Neural cell (in vitro differentiated cells): ENCODE data around the gene BST2. TPM values are rescaled to one million over a fixed set of nuclear protein-coding genes. Genes with fewer than 3 reads are reported as not detected.

Source experiments
- H2AFZ ChIP-seq: fragments of 200-600, 300-800 bp; sonication (generic), shearing (Covaris generic); 2 replicates; pipeline ENCODE4 v1.6.0; 2014; ENCODE audit warnings: low read depth, mild to moderate bottlenecking, antibody characterized with exemption, low read length, moderate library complexity
- H3F3A ChIP-seq: fragments of 200-600 bp; shearing (Covaris generic); 2 replicates; pipeline ENCODE4 v1.6.1; 2016; ENCODE audit warnings: mild to moderate bottlenecking, moderate library complexity, mixed read lengths, antibody characterized with exemption, low read length; ENCODE audit not compliant: insufficient read depth, poor library complexity, severe bottlenecking
- H3K27ac ChIP-seq: fragments of 200-600, 300-800 bp; sonication (generic), shearing (Covaris generic); 2 replicates; pipeline ENCODE4 v1.5.1; 2014; ENCODE audit warnings: mild to moderate bottlenecking, low read length, moderate library complexity
- H3K27me3 ChIP-seq: fragments of 300-800, 200-600 bp; sonication (generic), shearing (Covaris generic); 2 replicates; pipeline ENCODE4 v1.6.0; 2014; ENCODE audit warnings: mild to moderate bottlenecking, low read depth, low read length, moderate library complexity; ENCODE audit not compliant: insufficient read depth
- H3K36me3 ChIP-seq: fragments of 300-800, 200-600 bp; sonication (generic), shearing (Covaris generic); 2 replicates; pipeline ENCODE4 v1.5.1; 2014; ENCODE audit warnings: mild to moderate bottlenecking, antibody characterized with exemption, low read length, moderate library complexity; ENCODE audit not compliant: insufficient read depth
- H3K4me2 ChIP-seq: fragments of 300-800, 200-600 bp; sonication (generic), shearing (Covaris generic); 2 replicates; pipeline ENCODE4 v1.6.0; 2014; ENCODE audit warnings: mild to moderate bottlenecking, low read length
- H3K4me3 ChIP-seq: fragments of 300-800, 200-600 bp; sonication (generic), shearing (Covaris generic); 2 replicates; pipeline ENCODE4 v1.5.1; 2014; ENCODE audit warnings: mild to moderate bottlenecking, low read length, moderate library complexity
- H3K79me2 ChIP-seq: fragments of 200-600 bp; shearing (Covaris generic); replicated peaks from 2 replicates; pipeline ENCODE4 v1.6.0; 2014; ENCODE audit warnings: mild to moderate bottlenecking, low read length, moderate library complexity; ENCODE audit not compliant: insufficient read depth
- H3K9ac ChIP-seq: fragments of 300-800, 200-600 bp; sonication (generic), shearing (Covaris generic); 2 replicates; pipeline ENCODE4 v1.6.1; 2016; ENCODE audit warnings: mild to moderate bottlenecking, low read length, mixed read lengths
- H3K9me2 ChIP-seq: fragments of 200-600 bp; shearing (Covaris generic); 2 replicates; pipeline ENCODE4 v1.6.1; 2016; ENCODE audit warnings: mild to moderate bottlenecking, low read length, mixed read lengths; ENCODE audit not compliant: insufficient read depth
- H3K9me3 ChIP-seq: fragments of 200-600, 300-800 bp; sonication (generic), shearing (Covaris generic); 2 replicates; pipeline ENCODE4 v1.6.1; 2016; ENCODE audit warnings: mild to moderate bottlenecking, mixed run types, low read length, moderate library complexity, mixed read lengths
- H4K20me1 ChIP-seq: fragments of 200-600 bp; shearing (Covaris generic); 2 replicates; pipeline ENCODE4 v1.6.1; 2016; ENCODE audit warnings: mild to moderate bottlenecking, mixed run types; ENCODE audit not compliant: insufficient read depth
- CTCF ChIP-seq: fragments of 450-650 bp; IDR thresholded peaks from 2 replicates; pipeline ENCODE4 v1.5.1; 2014; ENCODE audit warnings: antibody characterized with exemption, mild to moderate bottlenecking, moderate library complexity; ENCODE audit not compliant: poor library complexity, severe bottlenecking
- EP300 ChIP-seq: fragments of 450-650 bp; conservative IDR thresholded peaks from 2 replicates; pipeline ENCODE4 v1.6.1; 2014; ENCODE audit warnings: antibody characterized with exemption, mild to moderate bottlenecking, moderate library complexity; ENCODE audit not compliant: poor library complexity, severe bottlenecking
- EZH2 ChIP-seq: fragments of 200-600, 300-800 bp; shearing (Covaris generic), sonication (generic); IDR thresholded peaks from 2 replicates; pipeline ENCODE4 v1.6.1; 2014; ENCODE audit warnings: antibody characterized with exemption, low read length, borderline replicate concordance, mild to moderate bottlenecking; ENCODE audit not compliant: insufficient read depth, poor library complexity, severe bottlenecking
- MXI1 ChIP-seq: fragments of 450-650 bp; conservative IDR thresholded peaks from 2 replicates; pipeline ENCODE4 v1.6.1; 2014; ENCODE audit warnings: antibody characterized with exemption, mild to moderate bottlenecking; ENCODE audit not compliant: poor library complexity, severe bottlenecking
- POLR2AphosphoS5 ChIP-seq: IDR thresholded peaks from 2 replicates; pipeline ENCODE4 v1.6.1; 2012
- RAD21 ChIP-seq: fragments of 450-650 bp; conservative IDR thresholded peaks from 2 replicates; pipeline ENCODE4 v1.6.1; 2014; ENCODE audit warnings: antibody characterized with exemption, mild to moderate bottlenecking, moderate library complexity
- REST ChIP-seq: IDR thresholded peaks from 2 replicates; pipeline ENCODE4 v1.6.1; 2012; ENCODE audit warnings: borderline replicate concordance
- SMC3 ChIP-seq: fragments of 450-650 bp; conservative IDR thresholded peaks from 2 replicates; pipeline ENCODE4 v1.6.1; 2014; ENCODE audit warnings: antibody characterized with exemption, mild to moderate bottlenecking, moderate library complexity; ENCODE audit not compliant: poor library complexity
- TAF1 ChIP-seq: IDR thresholded peaks from 2 replicates; pipeline ENCODE4 v1.6.1; 2012; ENCODE audit warnings: low read depth
- polyA plus RNA-seq: library from polyadenylated mRNA; depleted of rRNA; stranded (reverse); fragments of >200 nt; gene quantifications from 2 replicates; pipeline ENCODE4 v1.2.3, GENCODE V29; 2014

The BST2 gene
- polyA plus RNA-seq, 1 donor from 2014 or later, result not detected

GRCh38 chr19:17414097-17414496 lies 8.7 kb upstream of the BST2 start:
- Histone ChIP-seq H4K20me1 (no peaks in the 10 kb centered on the region), H3K9ac (no peak overlapping the region), H3K36me3 (no peaks in the 10 kb centered on the region), H3K27ac (no peak overlapping the region), H3K27me3 (no peaks in the 10 kb centered on the region), H3K4me3 (no peak overlapping the region), H3K79me2 (no peaks in the 10 kb centered on the region), H3F3A (no peaks in the 10 kb centered on the region), H3K9me3 (no peaks in the 10 kb centered on the region), H3K9me2 (no peaks in the 10 kb centered on the region), H3K4me2 (no peak overlapping the region), H2AFZ (no peak overlapping the region)
- TF ChIP-seq EZH2 (no peak), REST (no peak), MXI1 (no peak), EP300 (no peak), SMC3 (no peak), CTCF (no peak), POLR2AphosphoS5 (no peak), TAF1 (no peak), RAD21 (no peak)

GRCh38 chr19:17411801-17412200 lies 6.4 kb upstream of the BST2 start:
- Histone ChIP-seq H3K27me3 (no peaks in the 10 kb centered on the region), H3K4me3 (no peak overlapping the region), H3K4me2 (no peak overlapping the region), H4K20me1 (no peaks in the 10 kb centered on the region), H2AFZ (no peak overlapping the region), H3K27ac (no peak overlapping the region), H3F3A (no peaks in the 10 kb centered on the region), H3K9me2 (no peaks in the 10 kb centered on the region), H3K9me3 (no peaks in the 10 kb centered on the region), H3K79me2 (no peaks in the 10 kb centered on the region), H3K9ac (no peak overlapping the region), H3K36me3 (no peaks in the 10 kb centered on the region)
- TF ChIP-seq EP300 (no peak), EZH2 (no peak), TAF1 (no peak), POLR2AphosphoS5 (no peak), CTCF (no peak), SMC3 (no peak), REST (no peak), RAD21 (no peak), MXI1 (no peak)
